ENCODE measurements around the gene CEPT1.

CEPT1 gene

DNA sequence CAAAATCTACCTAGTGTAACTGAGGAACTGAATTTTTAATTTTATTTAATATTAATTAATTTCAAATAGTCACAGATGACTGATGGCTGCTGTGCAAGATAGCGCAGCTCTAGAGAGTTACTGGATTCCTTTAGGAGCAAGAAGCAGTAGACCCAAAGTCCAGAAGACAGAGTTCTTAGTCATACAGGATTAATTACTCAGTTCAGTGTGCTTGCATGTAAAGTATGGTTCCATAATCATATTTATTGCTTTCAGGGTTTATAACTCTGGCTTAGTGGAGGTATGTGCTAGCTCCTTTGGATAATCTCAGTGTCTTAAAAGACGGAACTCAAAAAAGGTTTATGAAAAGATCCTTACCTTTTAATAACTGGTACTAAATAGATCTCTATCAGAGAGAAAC is 17.4 kb downstream of the CEPT1 start:
- Histone ChIP-seq H3K27ac (no peak overlapping the region), H3K9me3 (ENCODE audit: low read depth, low read length) (peaks cover 5% of the 10 kb centered on the region; the same call in 1 of the 2 replicates), H3K9ac (ENCODE audit: insufficient read length) (no peak overlapping the region), H3K36me3 (ENCODE audit: insufficient read depth, low read length) (peaks cover 61% of the 10 kb centered on the region), H3K4me3 (no peak overlapping the region)
- DNase-seq (ENCODE audit: low read depth, low spot score): no peak
- TF ChIP-seq EZH2 (IDR thresholded peaks at IDR 0.05) (no peak), FOXP2 (optimal IDR thresholded peaks at IDR 0.05; ENCODE audit: control extremely low read depth, extremely low read length, insufficient read depth) (no peak), POLR2AphosphoS5 (IDR thresholded peaks at IDR 0.05; ENCODE audit: borderline replicate concordance, low read depth, low read length) (no peak)

DNA sequence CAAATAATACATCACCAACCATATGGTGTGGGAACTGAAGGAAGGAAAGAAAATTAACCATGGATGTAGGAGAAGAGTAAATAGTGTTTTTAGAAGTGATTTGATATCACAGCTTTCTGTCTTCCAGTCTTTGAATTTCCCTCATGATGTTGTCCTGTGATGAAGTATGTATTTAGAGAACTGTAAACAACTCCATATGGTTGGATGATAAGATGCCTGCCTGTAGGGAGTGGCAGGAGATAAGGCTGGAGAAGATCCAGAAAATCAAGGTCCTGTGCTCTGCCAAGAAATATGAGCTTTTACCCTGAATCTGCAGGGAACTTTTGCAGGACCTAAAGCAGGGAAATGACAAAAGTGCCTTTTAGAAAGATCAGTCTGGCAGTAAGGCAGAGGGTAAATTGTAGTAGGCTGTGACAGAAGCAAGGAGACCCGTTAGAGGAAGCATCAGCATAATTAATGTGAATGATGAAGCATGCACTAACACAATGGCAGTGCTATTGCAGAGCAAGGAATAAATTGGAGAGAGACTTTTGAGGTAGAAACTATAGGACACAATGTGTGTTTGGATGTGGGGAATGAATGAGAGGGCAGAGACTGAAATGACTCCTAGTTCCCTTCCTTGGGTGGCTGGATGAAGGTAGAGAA is 21.9 kb downstream of the CEPT1 start:
- Histone ChIP-seq H3K9me3 (ENCODE audit: low read depth, low read length) (no peaks in the 10 kb centered on the region), H3K4me3 (no peak overlapping the region), H3K9ac (ENCODE audit: insufficient read length) (no peak overlapping the region), H3K36me3 (ENCODE audit: insufficient read depth, low read length) (peaks cover 20% of the 10 kb centered on the region), H3K27ac (no peak overlapping the region)
- no peak for DNase-seq (ENCODE audit: low read depth, low spot score)
- TF ChIP-seq POLR2AphosphoS5 (IDR thresholded peaks at IDR 0.05; ENCODE audit: borderline replicate concordance, low read depth, low read length) (no peak), FOXP2 (optimal IDR thresholded peaks at IDR 0.05; ENCODE audit: control extremely low read depth, extremely low read length, insufficient read depth) (no peak), EZH2 (IDR thresholded peaks at IDR 0.05) (no peak)

DNA sequence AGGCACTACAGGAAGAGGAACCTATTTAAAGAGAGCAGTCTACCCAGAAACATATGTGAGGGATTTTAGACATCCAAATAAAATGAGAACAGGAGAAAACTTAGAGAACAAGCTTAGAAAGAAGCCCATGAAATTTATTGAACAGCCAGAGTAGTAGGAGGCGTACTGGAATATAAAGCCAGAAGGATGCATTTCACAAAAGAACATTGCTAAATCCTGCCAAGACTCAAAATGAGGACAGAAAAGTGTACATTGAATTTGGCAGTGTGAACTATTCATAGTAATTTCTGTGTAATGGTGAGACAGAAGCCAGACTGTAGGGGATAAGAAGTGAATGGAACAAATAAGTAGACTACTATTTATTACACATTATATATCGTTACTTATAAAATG is 22.5 kb downstream of the CEPT1 start:
- TF ChIP-seq POLR2AphosphoS5 (IDR thresholded peaks at IDR 0.05; ENCODE audit: borderline replicate concordance, low read depth, low read length) (no peak), FOXP2 (optimal IDR thresholded peaks at IDR 0.05; ENCODE audit: control extremely low read depth, extremely low read length, insufficient read depth) (no peak), EZH2 (IDR thresholded peaks at IDR 0.05) (no peak)
- no peak overlapping the region for H3K27ac ChIP-seq
- H3K36me3 ChIP-seq (ENCODE audit: insufficient read depth, low read length): peaks cover 21% of the 10 kb centered on the region; the same call in 1 of the 2 replicates
- DNase-seq (ENCODE audit: low read depth, low spot score): no peak
- no peak overlapping the region for H3K9ac ChIP-seq (ENCODE audit: insufficient read length)
- no peaks in the 10 kb centered on the region for H3K9me3 ChIP-seq (ENCODE audit: low read depth, low read length)
- H3K4me3 ChIP-seq: no peak overlapping the region

DNA sequence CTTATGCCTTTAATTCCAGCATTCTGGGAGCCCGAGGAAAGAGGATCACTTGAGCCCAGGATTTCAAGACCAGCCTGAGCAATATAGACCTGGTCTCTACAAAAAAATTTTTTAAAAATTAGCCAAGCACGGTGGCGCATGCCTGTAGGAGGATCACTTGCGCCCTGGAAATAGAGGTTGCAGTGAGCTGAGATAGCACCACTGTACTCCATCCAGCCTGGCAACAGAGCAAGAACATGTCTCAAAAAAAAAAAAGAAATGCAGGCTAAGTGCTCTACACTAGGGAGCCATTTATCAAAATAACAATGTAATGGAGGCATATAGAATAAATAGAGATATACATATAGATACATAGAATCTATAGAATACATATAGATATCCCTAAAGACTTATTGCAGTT is 23.3 kb downstream of the CEPT1 start:
- TF ChIP-seq POLR2AphosphoS5 (IDR thresholded peaks at IDR 0.05; ENCODE audit: borderline replicate concordance, low read depth, low read length): no peak
- no peak for TF ChIP-seq FOXP2 (optimal IDR thresholded peaks at IDR 0.05; ENCODE audit: control extremely low read depth, extremely low read length, insufficient read depth)
- TF ChIP-seq EZH2 (IDR thresholded peaks at IDR 0.05): no peak
- Histone ChIP-seq H3K36me3 (ENCODE audit: insufficient read depth, low read length) (peaks cover 29% of the 10 kb centered on the region), H3K9me3 (ENCODE audit: low read depth, low read length) (no peaks in the 10 kb centered on the region), H3K4me3 (no peak overlapping the region), H3K9ac (ENCODE audit: insufficient read length) (no peak overlapping the region), H3K27ac (no peak overlapping the region)
- DNase-seq (ENCODE audit: low read depth, low spot score): no peak

DNA sequence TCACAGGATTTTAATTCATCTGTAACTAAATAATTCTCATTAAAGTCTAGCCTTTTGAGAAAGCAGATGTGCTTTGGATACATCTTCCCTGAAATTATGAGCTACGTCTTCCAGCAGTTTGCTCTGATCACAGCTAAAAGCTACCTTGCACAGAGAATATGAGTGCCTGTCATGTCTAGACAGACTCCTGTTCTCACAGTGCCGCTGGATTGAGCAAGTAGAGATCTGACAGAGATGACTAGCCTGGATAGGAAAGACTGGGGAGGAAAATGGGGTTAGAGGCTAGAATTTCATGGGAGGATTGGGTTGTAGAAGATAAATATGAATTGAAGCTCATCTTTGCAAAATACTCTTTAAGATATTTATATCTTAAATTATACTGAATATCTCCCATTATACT is 24.1 kb downstream of the CEPT1 start:
- no peak overlapping the region for H3K9ac ChIP-seq (ENCODE audit: insufficient read length)
- H3K27ac ChIP-seq: no peak overlapping the region
- TF ChIP-seq POLR2AphosphoS5 (IDR thresholded peaks at IDR 0.05; ENCODE audit: borderline replicate concordance, low read depth, low read length): no peak
- no peak for TF ChIP-seq FOXP2 (optimal IDR thresholded peaks at IDR 0.05; ENCODE audit: control extremely low read depth, extremely low read length, insufficient read depth)
- no peak for TF ChIP-seq EZH2 (IDR thresholded peaks at IDR 0.05)
- H3K9me3 ChIP-seq (ENCODE audit: low read depth, low read length): no peaks in the 10 kb centered on the region
- no peak overlapping the region for H3K4me3 ChIP-seq
- peaks cover 34% of the 10 kb centered on the region for H3K36me3 ChIP-seq (ENCODE audit: insufficient read depth, low read length)
- no peak for DNase-seq (ENCODE audit: low read depth, low spot score)

DNA sequence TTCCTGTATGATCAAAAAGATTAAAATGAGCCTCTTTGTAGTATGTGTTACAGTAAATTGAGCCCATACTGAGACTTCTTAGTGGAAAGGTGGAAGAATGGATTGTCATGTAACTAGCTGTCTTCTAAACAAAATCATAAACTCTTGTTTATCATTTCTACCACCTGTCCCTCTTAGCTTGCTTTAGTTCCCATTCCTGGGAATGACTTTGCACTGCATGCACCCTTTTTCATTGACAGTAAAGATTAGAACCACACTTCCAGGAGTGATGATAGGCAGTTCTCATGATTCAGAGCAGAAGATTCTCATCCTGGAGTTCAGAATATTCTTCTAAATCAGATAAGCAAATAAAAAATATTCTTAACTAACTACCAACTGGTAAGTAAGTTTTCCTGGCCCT is 32.4 kb downstream of the CEPT1 start:
- Histone ChIP-seq H3K4me3 (peak overlapping the region; percentile 34; the same call in 1 of the 2 replicates), H3K36me3 (ENCODE audit: insufficient read depth, low read length) (peaks cover 45% of the 10 kb centered on the region), H3K9me3 (ENCODE audit: low read depth, low read length) (no peaks in the 10 kb centered on the region), H3K9ac (ENCODE audit: insufficient read length) (no peak overlapping the region), H3K27ac (peak overlapping the region; percentile 49)
- TF ChIP-seq POLR2AphosphoS5 (IDR thresholded peaks at IDR 0.05; ENCODE audit: borderline replicate concordance, low read depth, low read length) (no peak), EZH2 (IDR thresholded peaks at IDR 0.05) (no peak), FOXP2 (optimal IDR thresholded peaks at IDR 0.05; ENCODE audit: control extremely low read depth, extremely low read length, insufficient read depth) (no peak)
- no peak for DNase-seq (ENCODE audit: low read depth, low spot score)

DNA sequence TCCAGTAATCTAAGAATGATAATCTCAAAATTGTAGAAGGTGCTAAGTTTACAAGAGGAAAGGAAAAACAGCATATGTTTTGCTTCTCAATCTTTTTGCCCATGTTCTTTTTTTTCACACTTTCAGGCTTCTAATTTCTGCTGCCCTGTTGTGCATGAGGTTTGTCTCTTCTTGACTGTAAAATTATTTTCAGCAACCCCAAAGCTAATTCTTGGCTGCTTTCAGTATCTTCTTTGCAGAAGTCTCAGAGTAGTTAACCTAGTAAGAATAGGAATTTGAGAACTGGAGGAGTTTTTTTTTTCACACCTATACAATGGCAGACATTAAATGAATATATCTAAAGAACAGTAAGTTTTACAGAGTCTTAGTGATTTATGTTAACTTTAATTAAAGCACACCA is 34.0 kb downstream of the CEPT1 start:
- Histone ChIP-seq H3K9ac (ENCODE audit: insufficient read length) (no peak overlapping the region), H3K4me3 (no peak overlapping the region), H3K36me3 (ENCODE audit: insufficient read depth, low read length) (peaks cover 42% of the 10 kb centered on the region), H3K27ac (no peak overlapping the region), H3K9me3 (ENCODE audit: low read depth, low read length) (no peaks in the 10 kb centered on the region)
- DNase-seq (ENCODE audit: low read depth, low spot score): no peak
- TF ChIP-seq EZH2 (IDR thresholded peaks at IDR 0.05) (no peak), FOXP2 (optimal IDR thresholded peaks at IDR 0.05; ENCODE audit: control extremely low read depth, extremely low read length, insufficient read depth) (no peak), POLR2AphosphoS5 (IDR thresholded peaks at IDR 0.05; ENCODE audit: borderline replicate concordance, low read depth, low read length) (no peak)

DNA sequence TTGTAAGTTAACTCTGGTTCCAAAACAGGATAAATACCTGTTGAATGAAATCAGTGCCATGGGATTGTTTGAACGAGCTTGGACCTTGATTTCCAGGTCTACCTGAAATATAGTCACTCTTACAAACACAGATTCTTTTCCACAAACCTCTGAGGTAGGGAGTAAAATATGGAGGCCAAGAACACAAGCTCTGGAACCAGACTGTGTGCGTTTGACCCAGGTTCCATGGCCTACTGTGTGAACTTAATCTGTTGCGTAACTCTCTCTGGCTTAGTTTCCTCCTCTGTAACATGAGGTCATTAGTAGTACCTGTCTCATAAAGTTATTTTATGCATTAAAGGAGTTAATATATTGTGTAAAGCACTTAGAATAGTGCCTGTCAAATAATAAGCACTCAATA is 35.3 kb downstream of the CEPT1 start:
- Histone ChIP-seq H3K4me3 (no peak overlapping the region), H3K9ac (ENCODE audit: insufficient read length) (no peak overlapping the region), H3K9me3 (ENCODE audit: low read depth, low read length) (no peaks in the 10 kb centered on the region), H3K27ac (no peak overlapping the region), H3K36me3 (ENCODE audit: insufficient read depth, low read length) (peaks cover 39% of the 10 kb centered on the region)
- DNase-seq (ENCODE audit: low read depth, low spot score): no peak
- no peak for TF ChIP-seq POLR2AphosphoS5 (IDR thresholded peaks at IDR 0.05; ENCODE audit: borderline replicate concordance, low read depth, low read length)

DNA sequence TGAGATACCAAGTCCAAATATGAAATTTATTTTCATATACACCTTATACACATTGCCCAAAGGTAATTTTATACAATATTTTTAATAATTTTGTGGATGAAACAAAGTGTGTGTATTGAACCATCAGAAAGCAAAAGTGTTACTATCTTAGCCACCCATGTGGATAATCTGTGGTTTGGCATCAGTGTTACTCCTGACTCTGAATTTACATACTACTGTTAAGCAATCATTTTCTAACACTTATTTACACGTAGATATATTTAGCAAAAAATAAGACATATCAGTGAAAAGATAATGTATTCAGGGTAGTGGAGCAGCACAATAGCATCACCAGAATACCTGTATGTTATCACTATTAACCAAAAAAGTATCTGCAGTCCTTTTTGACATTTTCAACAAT is 36.7 kb downstream of the CEPT1 start:
- Histone ChIP-seq H3K4me3 (no peak overlapping the region), H3K9me3 (ENCODE audit: low read depth, low read length) (no peaks in the 10 kb centered on the region), H3K36me3 (ENCODE audit: insufficient read depth, low read length) (peaks cover 36% of the 10 kb centered on the region), H3K27ac (no peak overlapping the region), H3K9ac (ENCODE audit: insufficient read length) (no peak overlapping the region)
- no peak for TF ChIP-seq EZH2 (IDR thresholded peaks at IDR 0.05)
- TF ChIP-seq POLR2AphosphoS5 (IDR thresholded peaks at IDR 0.05; ENCODE audit: borderline replicate concordance, low read depth, low read length): no peak
- TF ChIP-seq FOXP2 (optimal IDR thresholded peaks at IDR 0.05; ENCODE audit: control extremely low read depth, extremely low read length, insufficient read depth): no peak
- DNase-seq (ENCODE audit: low read depth, low spot score): no peak

Measured in SK-N-MC (cell line).